A549 treated with CpdA at 1 μM for 4 hours (cell line): ENCODE results near the gene COLEC11. TPM values are rescaled to one million over a fixed set of nuclear protein-coding genes. Genes with fewer than 3 reads are reported as not detected.

Source experiments
- total RNA-seq: library from RNA; stranded (reverse); fragments of 200-300 nt; extraction: Qiagen RNA extraction; gene quantifications from 5 replicates; pipeline ENCODE4 v1.2.3, GENCODE V29; 2022; ENCODE audit warnings: low read depth

The COLEC11 gene
- 0.22 to 0.84 TPM (median 0.56 TPM) in 5 replicates for total RNA-seq

DNA sequence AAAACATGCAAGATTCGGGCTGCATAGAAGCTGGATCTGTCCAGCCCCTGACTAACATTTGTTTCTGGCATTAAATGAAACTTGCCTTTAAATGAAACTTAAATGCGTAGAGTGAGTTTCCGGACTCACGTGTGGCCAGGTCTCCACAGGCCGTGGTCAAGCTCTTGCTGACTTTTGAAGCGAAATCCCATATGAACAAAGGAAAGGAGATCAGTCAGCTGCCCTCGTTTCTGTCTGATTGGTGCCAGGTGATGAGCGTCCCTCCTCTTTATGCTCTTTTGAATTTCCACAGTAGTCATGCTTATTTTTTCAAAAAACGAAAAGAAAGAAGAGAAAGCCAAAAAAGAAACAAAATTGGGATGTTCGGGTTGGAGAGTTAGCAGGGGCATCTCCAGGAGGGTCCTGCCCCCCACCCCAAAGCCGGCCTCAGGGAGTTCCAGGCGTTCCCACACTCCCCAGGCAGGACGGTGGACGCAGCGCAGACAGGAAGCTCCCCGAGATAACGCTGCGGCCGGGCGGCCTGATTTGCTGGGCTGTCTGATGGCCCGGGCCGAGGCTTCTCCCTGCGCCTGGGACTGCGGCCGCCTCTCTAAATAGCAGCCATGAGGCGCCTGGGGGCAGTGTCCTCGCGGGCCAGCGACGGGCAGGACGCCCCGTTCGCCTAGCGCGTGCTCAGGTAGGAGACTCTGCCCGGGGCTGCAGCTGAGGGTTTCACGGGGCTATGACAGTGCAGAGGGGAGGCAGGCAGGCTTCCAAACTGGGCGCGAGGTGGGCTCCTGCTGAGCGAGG is at the start of gene COLEC11:
COLEC11 (plus strand) TSS at position 620 of the 789 bp plus-strand sequence. CDS start 9,229 bp downstream, outside the sequence.

DNA sequence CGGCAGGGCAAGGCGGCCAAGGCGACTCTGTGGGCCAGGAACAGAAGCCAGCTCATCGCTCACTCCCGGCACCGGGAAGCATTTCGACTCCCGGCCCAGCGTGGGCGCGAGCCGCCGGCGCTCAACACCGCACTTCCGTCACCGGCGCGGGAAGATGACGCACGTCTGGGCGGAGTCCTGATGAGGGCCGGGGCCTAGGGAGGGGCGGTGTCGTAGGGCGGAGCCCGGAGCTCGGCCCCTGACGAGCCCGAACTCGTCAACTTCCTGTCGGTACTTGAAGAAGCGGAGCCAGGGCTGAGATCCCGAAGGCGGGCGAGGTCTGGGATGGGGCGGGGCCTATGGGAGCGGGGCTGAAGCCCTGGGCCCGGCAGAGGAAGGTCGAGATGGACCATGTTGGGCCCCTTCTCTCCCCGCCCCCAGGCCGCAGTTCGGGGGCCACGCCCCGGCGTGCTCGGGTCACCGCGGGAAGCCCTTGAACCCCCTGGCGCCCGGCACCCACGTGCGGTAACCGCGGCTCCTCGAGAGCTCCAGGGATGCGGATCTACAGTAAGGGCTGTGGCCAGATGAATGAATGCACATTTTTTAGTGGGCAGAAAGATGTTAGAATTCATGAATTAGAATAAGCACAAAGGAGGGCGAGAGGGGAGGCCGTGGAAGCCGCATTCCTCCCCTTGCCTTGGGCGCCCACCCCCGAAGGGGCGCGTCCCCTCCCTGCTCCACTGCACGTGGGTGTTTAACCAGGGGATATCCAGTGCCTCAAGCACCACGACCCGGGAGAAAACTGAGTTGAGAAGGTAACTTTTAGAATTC is 36.5 kb upstream of the COLEC11 start, which contains the start of gene RNASEH1:
RNASEH1 (minus strand) TSS at position 129 of the 810 bp plus-strand sequence; CDS start at position 56, 73 bp downstream.

DNA sequence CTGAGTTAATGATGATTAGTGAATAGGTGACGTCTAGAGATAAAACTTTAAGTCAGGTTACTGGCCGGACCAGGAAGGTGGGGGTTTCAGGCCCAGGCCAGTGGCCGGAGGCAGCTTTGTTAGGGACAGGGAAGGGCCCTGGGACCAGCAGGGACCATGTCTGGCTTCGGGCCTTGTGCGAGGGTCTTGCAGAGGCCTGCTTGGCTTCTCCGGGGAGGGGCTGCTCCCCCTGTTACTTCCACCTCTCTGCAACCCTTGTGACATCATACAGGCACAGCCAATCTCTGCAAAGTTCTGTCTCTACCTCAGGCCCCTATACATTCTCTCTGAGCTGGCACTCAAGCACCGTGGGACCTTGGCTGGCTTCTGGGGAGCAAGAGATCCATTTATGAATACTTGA is 63.0 kb downstream of the COLEC11 start, which contains the start of gene ALLC:
ALLC (plus strand) TSS at position 320 of the 400 bp plus-strand sequence. CDS start 12,958 bp downstream, outside the sequence.

Other genes starting within 250 kb of the COLEC11 start
- gene EIPR1, start 217.3 kb upstream of the COLEC11 start, total RNA-seq: 35.2 to 42.9 TPM (median 41.3 TPM) in 5 replicates
- 51.2 to 76.9 TPM (median 69.4 TPM) in 5 replicates for gene TRAPPC12, start 215.4 kb upstream of the COLEC11 start, total RNA-seq
- gene ADI1, start 75.6 kb upstream of the COLEC11 start, total RNA-seq: 52.0 to 66.2 TPM (median 57.2 TPM) in 5 replicates
- gene RNASEH1, start 36.8 kb upstream of the COLEC11 start, total RNA-seq: 47.1 to 67.3 TPM (median 51.4 TPM) in 5 replicates
- gene RPS7, start 19.9 kb upstream of the COLEC11 start, total RNA-seq: 2,963 to 4,571 TPM (median 3,090 TPM) in 5 replicates
- gene ALLC, start 63.1 kb downstream of the COLEC11 start, total RNA-seq: 0.06 TPM in 1 of 5 replicates, not detected in the others
- 0.29 to 0.36 TPM in 2 of 5 replicates, not detected in the others for gene DCDC2C, start 108.5 kb downstream of the COLEC11 start, total RNA-seq